ENCODE data around the gene NCBP2L.

DNA sequence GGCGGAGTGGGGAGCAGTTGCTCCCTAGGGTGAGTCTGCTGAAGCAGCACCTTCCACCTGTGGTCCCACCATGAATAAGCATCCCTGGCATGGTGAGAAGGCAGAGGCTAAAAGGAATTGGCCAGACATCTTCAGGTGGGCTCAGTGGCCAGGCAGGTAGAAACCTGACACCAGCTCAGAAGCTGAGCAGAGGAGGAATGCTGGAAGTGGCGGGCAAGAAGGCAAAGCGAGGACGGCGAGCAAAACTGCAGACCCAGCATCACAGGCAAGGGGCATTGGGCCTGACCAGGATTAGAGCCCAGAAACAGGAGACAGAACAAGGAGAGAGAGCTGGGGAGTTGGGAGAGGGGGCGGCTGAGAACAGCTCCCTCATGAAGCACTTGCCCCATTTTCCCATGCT is 27.3 kb upstream of the NCBP2L start:
- TF ChIP-seq, protein P1, sequence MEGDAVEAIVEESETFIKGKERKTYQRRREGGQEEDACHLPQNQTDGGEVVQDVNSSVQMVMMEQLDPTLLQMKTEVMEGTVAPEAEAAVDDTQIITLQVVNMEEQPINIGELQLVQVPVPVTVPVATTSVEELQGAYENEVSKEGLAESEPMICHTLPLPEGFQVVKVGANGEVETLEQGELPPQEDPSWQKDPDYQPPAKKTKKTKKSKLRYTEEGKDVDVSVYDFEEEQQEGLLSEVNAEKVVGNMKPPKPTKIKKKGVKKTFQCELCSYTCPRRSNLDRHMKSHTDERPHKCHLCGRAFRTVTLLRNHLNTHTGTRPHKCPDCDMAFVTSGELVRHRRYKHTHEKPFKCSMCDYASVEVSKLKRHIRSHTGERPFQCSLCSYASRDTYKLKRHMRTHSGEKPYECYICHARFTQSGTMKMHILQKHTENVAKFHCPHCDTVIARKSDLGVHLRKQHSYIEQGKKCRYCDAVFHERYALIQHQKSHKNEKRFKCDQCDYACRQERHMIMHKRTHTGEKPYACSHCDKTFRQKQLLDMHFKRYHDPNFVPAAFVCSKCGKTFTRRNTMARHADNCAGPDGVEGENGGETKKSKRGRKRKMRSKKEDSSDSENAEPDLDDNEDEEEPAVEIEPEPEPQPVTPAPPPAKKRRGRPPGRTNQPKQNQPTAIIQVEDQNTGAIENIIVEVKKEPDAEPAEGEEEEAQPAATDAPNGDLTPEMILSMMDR (IDR thresholded peaks at IDR 0.05), result no peak
- no peak for TF ChIP-seq POLR2A (IDR thresholded peaks at IDR 0.05)

All from Peyer's patch (tissue), 4 donors.